RWPE2 (cell line): ENCODE measurements around the gene TRIP13.

Experiments used
- ATAC-seq: fragments of 200-7000 bp; cut with Tn5 transposase; 3 replicates; pipeline ENCODE4 v1.9.1; 2021; ENCODE audit warnings: low read depth
- DNase-seq: peaks from one replicate; pipeline ENCODE4 v3.0.0-alpha.2; 2020; ENCODE audit warnings: low spot score
- H3K27ac ChIP-seq: fragments of 450-650 bp; 2 replicates; pipeline ENCODE4 v1.5.1; 2017; ENCODE audit warnings: mild to moderate bottlenecking; ENCODE audit not compliant: poor library complexity, severe bottlenecking
- H3K27me3 ChIP-seq: fragments of 250-450 bp; sonication (Bioruptor Pico); 2 replicates; pipeline ENCODE4 v1.5.1; 2021; ENCODE audit warnings: mild to moderate bottlenecking, moderate library complexity; ENCODE audit not compliant: insufficient read depth, poor library complexity, severe bottlenecking
- H3K36me3 ChIP-seq: fragments of 250-450 bp; sonication (Bioruptor Pico); 2 replicates; pipeline ENCODE4 v1.5.1; 2020; ENCODE audit warnings: low read depth, mild to moderate bottlenecking, moderate library complexity
- H3K4me1 ChIP-seq: fragments of 250-450 bp; sonication (Bioruptor Pico); 2 replicates; pipeline ENCODE4 v1.5.1; 2021; ENCODE audit warnings: mild to moderate bottlenecking, moderate library complexity; ENCODE audit not compliant: insufficient read depth, poor library complexity, severe bottlenecking
- H3K4me3 ChIP-seq: fragments of 250-450 bp; sonication (Bioruptor Pico); 2 replicates; pipeline ENCODE4 v1.5.1; 2021; ENCODE audit warnings: mild to moderate bottlenecking, moderate library complexity; ENCODE audit not compliant: severe bottlenecking
- H3K9me3 ChIP-seq: fragments of 250-450 bp; sonication (Bioruptor Pico); 2 replicates; pipeline ENCODE4 v1.5.1; 2021; ENCODE audit warnings: mild to moderate bottlenecking, moderate library complexity; ENCODE audit not compliant: severe bottlenecking
- TF ChIP-seq, protein P1 (sequence below): fragments of 450-650 bp; IDR thresholded peaks from one replicate; pipeline ENCODE4 v1.5.1; 2017; ENCODE audit warnings: mild to moderate bottlenecking, moderate library complexity; ENCODE audit not compliant: poor library complexity, severe bottlenecking

The TRIP13 gene

DNA sequence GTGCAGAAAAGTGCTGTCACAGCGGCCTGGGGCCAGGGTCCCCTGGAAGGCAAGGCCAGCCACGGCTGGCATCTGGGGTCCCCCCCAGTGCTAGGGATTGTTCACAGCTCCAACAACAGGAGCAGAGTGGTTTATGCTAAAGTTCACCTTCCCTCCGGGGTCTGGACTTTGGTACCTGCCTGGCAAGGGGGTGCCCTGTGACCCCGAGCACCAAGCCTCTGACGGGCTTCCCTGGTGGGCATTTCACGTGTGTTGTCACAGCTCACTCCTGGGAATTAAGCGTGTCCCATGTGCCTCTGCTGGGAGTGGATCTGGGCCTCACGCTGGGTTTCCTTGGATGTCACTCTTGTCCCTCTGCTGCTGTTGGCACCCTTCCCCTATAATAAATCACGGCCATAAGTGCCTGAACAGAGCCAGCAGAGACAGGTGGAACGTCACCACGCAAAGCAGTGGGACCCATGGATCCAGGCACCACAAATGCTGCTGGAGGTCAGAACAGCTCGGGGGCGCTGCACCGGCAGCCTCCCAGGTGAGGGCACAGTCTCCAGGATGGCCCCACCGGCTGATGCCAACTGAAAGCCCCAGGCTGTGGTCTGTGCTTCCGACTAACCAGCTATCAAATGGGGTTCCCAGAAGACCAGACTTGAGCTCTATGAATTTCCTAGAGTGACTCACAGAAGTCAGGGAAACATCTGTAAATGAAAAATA, 24.1 kb upstream of the TRIP13 start:
- Histone ChIP-seq H3K4me3 (no peak overlapping the region), H3K27me3 (no peaks in the 10 kb centered on the region), H3K27ac (no peak overlapping the region), H3K36me3 (peaks cover 100% of the 10 kb centered on the region), H3K4me1 (no peaks in the 10 kb centered on the region), H3K9me3 (no peaks in the 10 kb centered on the region)
- TF ChIP-seq, protein P1, sequence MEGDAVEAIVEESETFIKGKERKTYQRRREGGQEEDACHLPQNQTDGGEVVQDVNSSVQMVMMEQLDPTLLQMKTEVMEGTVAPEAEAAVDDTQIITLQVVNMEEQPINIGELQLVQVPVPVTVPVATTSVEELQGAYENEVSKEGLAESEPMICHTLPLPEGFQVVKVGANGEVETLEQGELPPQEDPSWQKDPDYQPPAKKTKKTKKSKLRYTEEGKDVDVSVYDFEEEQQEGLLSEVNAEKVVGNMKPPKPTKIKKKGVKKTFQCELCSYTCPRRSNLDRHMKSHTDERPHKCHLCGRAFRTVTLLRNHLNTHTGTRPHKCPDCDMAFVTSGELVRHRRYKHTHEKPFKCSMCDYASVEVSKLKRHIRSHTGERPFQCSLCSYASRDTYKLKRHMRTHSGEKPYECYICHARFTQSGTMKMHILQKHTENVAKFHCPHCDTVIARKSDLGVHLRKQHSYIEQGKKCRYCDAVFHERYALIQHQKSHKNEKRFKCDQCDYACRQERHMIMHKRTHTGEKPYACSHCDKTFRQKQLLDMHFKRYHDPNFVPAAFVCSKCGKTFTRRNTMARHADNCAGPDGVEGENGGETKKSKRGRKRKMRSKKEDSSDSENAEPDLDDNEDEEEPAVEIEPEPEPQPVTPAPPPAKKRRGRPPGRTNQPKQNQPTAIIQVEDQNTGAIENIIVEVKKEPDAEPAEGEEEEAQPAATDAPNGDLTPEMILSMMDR, result no peak
- ATAC-seq (no peak), DNase-seq (no peak)

DNA sequence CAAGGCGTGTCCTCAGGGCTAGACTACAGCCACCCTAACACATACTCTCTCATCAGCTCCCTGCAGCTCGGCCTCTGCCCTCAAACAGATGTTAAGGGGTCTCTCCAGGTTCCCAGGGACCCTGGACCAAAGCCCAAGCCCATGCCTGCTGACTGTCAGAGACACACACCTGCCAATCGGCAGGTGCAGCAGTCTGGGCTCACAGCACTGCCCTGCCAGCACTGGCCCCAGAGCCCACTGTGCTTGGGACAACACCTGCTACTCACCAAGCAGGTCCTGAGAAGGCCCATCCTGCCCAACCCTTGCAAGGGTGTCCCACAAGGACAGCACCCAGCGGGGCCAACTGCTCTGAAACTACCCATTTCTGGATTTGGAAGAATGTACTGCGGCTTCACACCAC, 21.7 kb upstream of the TRIP13 start:
- ATAC-seq (no peak), DNase-seq (no peak)
- Histone ChIP-seq H3K27me3 (no peaks in the 10 kb centered on the region), H3K27ac (no peak overlapping the region), H3K9me3 (no peaks in the 10 kb centered on the region), H3K4me1 (no peaks in the 10 kb centered on the region), H3K36me3 (peaks cover 100% of the 10 kb centered on the region), H3K4me3 (no peak overlapping the region)
- TF ChIP-seq, protein P1, result no peak

DNA sequence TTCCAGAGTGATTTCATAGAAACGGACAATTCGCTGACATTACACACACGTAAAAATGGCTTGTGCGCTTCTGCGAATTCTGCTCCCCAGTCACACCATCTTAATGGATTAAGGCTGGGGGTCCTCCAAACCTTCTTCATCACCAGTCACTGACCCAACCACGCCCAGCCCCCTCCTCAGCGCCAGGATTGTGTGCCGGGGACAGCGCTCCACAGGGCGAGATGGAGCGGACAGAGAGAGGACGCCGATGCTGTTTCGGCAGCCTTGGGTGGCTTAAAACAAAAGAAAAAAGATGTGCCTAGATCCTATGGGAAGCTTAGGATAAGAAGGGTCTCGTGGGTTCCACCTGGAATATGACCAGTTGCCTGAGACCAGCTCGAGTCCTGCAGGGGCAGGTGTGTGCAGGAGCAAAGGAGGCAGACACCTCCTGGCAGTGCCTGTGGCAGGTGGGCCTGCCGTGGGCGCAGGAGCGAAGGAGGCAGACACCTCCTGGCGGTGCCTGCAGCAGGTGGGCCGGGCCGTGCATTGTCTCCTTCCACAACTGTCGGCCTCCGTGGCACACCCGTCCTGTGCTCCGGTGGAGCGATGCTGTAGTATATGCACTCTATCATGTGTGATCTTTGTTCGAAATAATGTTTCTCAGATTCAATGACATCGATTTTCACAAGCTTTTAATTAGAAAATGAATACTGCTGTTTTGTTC, 20.9 kb upstream of the TRIP13 start:
- Histone ChIP-seq H3K27me3 (no peaks in the 10 kb centered on the region), H3K4me3 (no peak overlapping the region), H3K36me3 (peaks cover 100% of the 10 kb centered on the region), H3K4me1 (no peaks in the 10 kb centered on the region), H3K27ac (no peak overlapping the region), H3K9me3 (no peaks in the 10 kb centered on the region)
- no peak for ATAC-seq
- TF ChIP-seq, protein P1, result no peak
- no peak for DNase-seq

DNA sequence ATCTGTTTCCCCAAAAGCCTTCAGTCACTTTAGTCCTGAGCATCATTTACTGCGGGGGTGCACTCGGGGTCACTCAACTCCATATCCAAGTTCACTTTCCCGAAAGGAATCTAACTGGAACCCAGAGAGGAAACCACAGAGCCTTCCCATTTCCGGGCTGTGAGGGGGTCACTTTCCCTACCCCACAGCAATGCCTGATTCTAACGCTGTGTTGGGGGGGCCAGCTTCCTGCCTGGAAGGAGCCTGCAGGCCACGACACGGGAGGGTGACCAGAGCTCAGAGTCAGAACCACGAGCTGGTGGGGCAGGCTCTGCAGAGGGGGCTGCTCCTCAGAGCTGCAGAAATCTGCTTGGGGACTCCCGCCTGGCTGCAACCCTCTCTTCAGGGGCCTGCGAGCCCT, 20.4 kb upstream of the TRIP13 start:
- no peak overlapping the region for H3K4me3 ChIP-seq
- H3K4me1 ChIP-seq, result no peaks in the 10 kb centered on the region
- H3K36me3 ChIP-seq, result peaks cover 100% of the 10 kb centered on the region
- H3K27ac ChIP-seq, result no peak overlapping the region
- DNase-seq, result no peak
- TF ChIP-seq, protein P1, result no peak
- ATAC-seq, result no peak
- no peaks in the 10 kb centered on the region for H3K27me3 ChIP-seq
- no peaks in the 10 kb centered on the region for H3K9me3 ChIP-seq

DNA sequence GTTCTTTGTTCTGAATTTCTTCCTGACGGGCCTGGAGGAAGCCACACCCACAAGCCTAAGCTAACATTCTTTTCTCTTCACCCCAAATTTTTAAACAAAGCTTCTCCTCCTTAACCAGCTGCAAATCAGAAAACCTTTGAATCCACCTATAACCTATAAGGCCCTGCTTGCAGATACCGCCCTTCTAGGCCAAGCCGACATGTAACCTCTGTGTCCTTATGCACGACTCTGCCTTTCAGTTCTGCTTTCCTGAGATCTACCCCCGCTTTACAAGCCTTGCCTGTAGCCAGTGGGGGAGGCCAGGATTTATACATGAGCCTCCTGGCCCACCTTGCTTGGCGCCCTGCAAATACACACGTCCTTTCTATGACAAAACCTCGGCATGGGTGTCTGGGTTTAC, 19.4 kb upstream of the TRIP13 start:
- no peak overlapping the region for H3K27ac ChIP-seq
- no peaks in the 10 kb centered on the region for H3K9me3 ChIP-seq
- no peaks in the 10 kb centered on the region for H3K27me3 ChIP-seq
- ATAC-seq, result no peak
- no peaks in the 10 kb centered on the region for H3K4me1 ChIP-seq
- H3K36me3 ChIP-seq, result peaks cover 100% of the 10 kb centered on the region
- H3K4me3 ChIP-seq, result no peak overlapping the region
- TF ChIP-seq, protein P1, result no peak
- no peak for DNase-seq
